GM19099 (cell line): ENCODE results near the gene SNHG17.

ENCODE experiments used
- POLR2A ChIP-seq: IDR thresholded peaks from 3 replicates; pipeline ENCODE4 v1.6.1; 2011; ENCODE audit warnings: low read depth; ENCODE audit not compliant: insufficient read length; ENCODE audit errors: extremely low read depth

Gene SNHG17

DNA sequence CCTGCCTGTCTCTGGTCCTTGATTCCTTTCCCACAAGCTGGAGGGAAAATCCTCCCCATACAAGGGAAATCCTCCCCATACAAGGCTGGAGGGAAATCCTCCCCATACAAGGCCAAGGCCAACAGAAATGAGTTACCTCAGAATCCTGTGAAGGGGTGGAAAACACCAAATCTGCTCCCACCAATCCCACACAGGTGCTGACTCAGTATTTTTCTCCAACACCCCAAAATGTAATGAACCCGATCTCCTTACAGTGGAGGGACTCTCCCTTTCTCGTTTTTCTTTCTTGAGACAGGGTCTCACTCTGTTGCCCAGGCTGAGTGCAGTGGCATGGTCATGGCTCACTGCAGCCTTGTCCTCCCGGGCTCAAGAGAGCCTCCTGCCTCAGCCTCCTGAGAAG lies 6.3 kb downstream of the SNHG17 start:
- no peak for TF ChIP-seq POLR2A

DNA sequence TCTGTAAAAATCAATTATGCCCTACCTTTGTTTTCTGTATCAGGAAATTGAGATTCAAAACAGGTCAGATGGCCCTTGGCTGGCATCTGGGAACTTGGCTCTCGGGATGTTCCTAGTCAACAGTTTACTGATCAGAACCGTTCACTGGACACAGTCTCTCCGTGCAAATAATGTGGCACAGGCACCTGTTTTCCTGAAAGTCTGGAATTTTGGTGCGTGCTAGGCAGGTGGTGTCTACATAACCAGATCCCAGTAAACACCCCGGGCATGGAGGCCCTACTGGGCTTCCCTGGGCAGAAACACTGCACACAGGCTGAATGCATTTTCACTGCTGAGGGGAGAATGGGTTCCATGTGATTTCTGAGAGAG lies 7.5 kb downstream of the SNHG17 start:
- TF ChIP-seq POLR2A = no peak

DNA sequence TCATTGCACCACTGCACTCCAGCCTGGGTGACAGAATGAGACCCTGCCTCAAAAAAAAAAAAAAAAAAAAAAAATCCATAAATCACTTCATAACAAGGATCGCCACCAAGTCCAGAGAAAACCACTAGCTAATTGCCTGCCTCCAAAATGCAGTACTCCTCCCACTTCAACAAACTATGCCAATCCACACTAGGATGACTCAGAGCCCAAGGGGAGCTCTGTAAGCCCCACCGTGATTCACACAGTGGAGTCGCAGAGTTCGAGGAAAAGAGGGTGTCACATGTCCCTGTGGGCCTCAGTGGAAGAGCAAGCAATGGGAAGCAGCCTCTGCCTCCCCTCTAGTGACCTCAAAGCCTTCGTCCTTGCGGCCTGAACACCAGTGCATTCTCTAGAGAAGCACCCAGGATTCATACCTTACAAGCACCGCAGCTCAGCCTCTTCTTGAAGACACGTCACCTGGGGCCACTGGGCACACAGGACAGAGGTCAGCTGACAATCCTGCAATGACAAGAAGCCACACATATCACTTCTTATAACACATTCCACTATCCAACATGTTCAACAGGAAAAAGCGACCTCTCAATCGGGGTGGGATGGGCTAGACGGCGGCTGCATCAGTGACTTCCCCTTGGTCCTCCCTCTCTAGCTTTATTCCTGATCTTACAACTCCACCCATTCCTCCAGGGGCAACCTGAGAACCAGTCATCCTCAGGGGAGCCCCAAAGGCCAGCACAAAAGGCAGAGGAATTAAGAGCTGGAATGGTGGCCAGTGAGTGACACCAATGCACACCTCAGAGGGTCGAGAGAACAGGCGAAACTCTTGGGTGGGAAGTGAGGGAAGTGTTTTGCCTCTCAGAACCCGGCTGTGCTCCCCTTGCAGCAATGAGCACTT lies 8.9 kb downstream of the SNHG17 start:
- no peak for TF ChIP-seq POLR2A

DNA sequence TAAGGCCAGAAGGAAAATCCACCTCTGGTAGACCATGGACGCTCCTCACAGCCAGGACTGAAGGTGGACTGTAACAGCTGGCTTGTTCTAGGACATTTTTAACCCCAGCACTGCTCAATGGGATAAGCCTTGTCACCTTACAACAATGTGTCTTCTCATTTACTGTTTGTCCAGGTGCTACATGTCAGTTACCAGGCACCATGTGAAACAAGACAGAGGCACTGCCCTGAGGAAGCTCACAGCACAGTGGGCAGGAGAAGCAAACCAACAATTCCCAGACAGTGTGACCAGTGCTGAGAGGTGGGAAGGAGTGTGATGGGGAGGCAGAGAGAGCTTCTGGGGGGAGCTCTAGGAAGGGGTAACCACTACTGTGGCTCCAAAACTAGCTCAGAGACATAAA lies 10.7 kb downstream of the SNHG17 start:
- TF ChIP-seq POLR2A = no peak

DNA sequence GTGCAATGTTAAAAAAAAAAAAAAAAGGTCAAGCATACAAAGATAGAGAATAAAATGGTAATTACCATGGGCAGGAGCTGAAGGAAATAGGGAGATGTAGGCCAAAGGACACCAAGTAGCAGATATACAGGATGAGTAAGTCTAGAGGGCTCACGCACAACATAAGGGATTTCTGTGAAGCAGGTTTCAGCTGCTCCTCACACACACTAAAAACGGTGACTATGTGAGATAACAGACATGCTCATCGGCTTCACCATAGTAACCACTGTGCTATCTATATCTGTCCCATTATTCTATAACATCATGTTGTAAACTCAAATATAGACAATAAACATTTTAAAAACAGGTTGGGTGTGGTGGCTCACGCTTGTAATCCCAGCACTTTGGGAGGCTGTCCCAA lies 11.6 kb downstream of the SNHG17 start:
- no peak for TF ChIP-seq POLR2A

DNA sequence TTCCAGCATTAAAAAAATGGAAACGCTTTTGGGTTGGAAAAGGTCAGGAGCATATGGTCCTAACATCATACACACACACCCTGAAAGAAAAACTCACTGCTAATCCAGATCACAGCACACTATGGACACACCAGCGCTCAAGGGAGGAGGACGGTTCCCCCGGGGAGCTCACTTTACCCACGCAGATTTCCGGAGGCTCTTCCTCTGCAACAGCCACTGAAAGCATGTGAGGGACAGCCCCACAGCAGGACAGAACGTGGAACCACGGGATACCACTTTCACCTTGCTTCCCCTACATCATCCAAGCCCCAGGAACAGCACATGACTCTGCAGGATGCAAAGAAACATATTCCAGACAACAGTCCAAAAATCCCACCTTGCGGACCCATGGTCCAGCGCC lies 13.2 kb downstream of the SNHG17 start:
- no peak for TF ChIP-seq POLR2A

DNA sequence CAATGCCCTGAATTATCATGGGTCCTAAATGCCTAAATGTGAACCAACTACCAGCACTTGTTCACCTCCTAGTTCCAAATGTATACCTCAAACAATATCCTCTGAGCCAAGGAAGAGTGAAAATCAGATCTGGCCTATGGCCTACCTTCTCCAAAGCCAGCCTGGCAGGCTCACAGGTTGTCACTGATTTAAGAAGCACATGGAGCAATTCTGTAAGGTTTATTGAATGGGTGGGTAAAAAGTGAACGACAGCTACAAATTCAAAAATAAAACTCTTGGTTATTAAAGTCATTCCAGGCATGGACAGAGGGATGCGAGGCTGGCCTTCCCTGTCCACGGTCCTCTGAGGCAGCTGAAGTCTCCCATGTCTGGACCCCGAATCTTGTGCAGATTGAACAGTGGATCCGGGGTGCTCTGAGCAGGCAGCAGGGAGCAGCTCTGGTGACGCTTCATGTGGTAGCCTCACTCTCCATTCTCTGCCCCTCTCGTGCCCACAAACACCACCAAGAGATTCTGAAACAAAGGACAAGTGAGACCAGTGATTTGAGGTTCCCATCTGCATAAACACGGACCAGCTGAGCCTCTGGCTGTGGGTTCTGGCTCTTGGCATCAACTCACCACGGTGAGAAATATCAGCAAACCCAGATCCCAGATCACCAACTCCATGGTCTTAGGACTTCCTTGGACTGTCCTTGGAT lies 14.6 kb downstream of the SNHG17 start:
- TF ChIP-seq POLR2A = no peak

DNA sequence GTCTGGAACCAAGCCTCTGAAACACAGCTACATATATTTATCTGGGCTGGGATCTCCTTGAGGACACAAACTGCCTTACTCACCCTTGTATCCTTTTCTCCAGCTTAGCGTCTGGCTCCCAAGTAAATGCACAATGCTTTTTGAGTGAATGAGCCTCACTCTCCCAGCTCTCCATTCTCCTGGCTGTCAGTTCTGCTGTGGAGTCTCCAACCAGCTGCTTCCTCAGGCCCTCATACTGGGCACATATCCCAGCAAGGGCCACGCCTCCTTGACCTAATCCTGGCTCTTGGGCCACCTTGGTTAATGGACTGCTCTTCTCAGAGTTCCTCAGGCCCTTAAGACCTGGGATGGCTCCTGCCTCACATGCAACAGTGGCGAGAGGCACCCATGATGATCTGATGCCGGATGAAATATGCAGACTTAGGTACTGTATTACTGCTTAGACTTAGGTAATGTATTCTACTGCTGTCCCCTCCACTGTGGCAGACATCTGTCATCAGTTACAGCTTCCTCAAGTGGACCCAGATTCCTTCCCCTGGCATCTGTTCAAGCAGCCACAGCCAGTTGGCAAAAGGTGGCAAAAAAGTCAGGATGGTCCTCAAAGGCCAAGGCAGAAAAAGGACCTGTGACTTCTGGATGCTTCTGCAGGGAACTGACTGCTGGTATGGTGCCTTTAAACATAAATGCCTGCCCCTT lies 16.5 kb downstream of the SNHG17 start:
- no peak for TF ChIP-seq POLR2A

DNA sequence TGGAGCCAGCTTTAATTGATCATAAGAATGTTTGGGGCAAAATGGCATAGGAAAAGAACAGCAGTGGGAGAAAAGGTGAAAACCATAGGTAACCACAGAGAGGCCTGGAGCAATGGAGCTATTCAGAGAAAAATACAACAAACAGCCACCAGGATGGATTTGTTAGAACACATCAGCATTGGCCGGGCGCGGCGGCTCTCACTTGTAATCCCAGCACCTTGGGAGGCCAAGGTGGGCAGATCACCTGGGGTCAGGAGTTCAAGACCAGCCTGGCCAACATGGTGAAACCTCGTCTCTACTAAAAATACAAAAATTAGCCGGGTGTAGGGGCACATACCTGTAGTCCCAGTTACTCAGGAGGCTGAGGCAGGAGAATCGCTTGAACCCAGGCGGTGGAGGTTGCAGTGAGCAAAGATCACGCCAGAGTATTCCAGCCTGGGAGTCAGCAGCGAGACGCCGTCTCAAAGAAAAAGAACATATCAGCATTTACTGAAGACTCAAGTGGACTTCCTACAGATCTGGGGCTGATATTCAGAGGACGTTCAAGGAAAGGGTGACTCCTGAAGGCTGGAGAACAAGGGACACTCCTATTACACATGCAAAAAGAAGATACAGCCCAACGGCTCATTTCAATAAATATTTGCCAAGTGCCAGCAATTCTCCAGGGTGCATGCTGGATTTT lies 20.2 kb downstream of the SNHG17 start:
- no peak for TF ChIP-seq POLR2A

DNA sequence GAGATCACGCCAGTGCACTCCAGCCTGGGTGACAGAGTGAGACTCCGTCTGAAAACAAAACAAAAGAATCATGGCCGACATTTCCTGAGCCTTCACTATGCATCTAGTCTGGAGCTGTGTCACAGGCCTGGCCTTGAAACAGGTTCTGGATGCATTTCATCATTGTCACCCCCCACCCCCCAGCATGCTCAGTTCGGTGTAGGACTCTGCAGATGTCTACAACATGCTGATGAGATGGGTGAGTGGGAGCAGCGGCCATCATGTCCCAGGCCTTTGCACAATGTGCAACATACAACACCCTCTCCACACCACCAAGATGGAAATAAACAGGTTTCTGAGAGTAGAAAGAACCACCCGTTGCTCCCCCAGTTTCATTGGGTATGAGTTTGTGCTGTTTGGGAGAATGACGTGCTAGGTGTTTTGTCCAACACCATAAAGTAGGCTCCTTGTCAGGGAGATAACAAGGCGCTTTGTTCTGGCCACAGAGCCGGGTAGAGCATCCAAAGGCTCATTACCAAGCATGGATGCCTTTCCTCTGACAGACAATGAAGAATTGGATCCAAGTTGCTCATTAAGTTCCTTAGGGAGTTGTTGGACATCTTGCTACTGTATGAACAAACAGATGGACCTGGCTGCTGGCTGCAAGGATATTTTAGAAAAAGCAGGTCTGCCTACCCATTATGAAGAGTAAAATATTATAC lies 22.1 kb downstream of the SNHG17 start:
- no peak for TF ChIP-seq POLR2A

DNA sequence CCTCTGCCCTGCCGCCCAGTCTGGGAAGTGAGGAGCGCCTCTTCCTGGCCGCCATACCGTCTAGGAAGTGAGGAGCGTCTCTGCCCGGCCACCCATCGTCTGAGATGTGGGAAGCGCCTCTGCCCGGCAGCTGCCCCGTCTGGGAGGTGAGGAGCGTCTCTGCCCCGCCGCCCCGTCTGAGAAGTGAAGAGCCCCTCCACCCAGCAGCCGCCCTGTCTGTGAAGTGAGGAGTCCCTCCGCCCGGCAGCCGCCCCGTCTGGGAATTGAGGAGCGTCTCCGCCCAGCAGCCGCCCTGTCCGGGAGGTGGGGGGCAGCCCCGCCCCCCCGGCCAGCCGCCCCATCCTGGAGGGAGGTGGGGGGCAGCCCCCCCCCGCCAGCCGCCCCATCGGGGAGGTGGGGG lies 27.8 kb downstream of the SNHG17 start:
- no peak for TF ChIP-seq POLR2A

DNA sequence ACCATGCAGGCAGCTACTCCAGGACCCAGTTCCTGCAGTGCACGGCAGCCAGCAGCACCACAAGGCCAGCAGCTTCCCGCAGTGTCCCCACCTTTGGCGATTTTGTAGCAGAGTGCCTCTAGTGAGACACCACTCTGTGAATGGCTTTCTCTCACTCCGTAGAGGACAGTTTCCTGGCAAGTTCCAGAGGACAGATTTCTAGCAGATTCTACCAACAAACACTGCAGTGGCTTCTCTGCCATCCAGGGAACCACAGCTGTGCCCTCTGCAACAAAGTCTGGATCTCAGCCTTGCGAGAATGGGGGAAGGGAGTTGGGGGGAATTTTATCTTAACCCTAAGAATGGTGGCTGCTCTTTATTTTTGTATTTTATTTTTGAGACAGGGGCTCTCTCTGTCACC lies 28.7 kb downstream of the SNHG17 start:
- TF ChIP-seq POLR2A = no peak

DNA sequence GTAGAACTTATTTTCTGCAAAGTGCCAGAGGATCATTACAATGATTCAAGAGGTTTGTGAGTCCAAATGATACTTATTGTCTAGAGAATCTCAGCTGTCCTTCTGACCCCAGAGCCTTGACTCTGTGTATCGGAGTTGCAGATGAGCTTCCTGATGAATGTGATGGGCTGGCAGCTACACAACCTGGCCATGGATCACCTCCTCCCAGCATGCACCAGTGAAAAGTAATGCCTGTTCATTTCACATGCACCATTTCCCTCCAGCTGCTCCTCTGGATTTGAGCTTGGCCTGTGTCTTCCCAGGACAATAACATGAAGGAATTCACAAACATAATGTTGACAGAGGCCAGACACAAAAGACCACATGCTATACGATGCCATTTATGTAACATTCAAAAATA lies 30.0 kb downstream of the SNHG17 start:
- no peak for TF ChIP-seq POLR2A

DNA sequence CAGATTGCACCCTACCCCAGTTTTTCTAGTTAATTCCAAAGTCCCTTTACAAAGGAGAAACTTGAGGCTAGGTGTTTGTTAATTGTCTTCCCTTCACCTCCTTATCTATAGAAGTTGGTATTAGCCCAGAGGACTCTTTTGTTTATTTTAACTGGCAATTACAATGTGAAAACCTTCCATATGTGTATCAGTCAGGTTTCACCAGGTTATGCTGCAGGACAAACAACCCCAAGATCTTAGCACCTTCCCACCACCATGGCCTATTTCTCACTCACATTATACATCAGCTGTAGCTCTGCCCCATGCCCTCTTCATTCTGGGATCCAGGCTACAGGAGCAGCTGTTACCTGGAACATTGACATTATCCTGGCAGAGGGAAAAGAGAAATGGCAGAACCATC lies 31.1 kb downstream of the SNHG17 start:
- no peak for TF ChIP-seq POLR2A

DNA sequence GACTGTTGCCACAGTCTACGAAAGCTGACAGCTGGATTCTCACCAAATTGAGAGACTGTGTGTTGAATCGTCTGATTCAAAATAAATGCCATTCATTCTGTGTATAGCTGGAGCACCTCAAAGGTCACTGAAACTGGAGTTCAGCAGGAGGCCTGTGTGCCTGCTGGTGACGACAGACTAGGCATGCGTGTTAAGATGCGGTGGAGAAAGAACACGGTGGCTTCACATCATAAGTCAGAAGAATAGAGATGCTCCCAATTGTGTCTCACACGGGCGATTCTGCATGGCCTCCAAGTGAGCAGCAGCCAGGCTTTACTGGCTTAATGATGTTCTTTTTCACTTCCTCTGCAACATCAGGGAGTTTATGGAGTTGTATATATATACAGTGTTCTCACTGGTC lies 32.3 kb downstream of the SNHG17 start:
- no peak for TF ChIP-seq POLR2A
